Fibroblast of peridontal ligament (primary cell): ENCODE measurements around the gene MMP2.
A peak's percentile ranks its signal among the peaks of the same experiment; 100 is the strongest.

Experiments used
- DNase-seq: peaks from one replicate; pipeline ENCODE4 v3.0.0-alpha.2; 2010; ENCODE audit errors: extremely low read depth

Gene MMP2

DNA sequence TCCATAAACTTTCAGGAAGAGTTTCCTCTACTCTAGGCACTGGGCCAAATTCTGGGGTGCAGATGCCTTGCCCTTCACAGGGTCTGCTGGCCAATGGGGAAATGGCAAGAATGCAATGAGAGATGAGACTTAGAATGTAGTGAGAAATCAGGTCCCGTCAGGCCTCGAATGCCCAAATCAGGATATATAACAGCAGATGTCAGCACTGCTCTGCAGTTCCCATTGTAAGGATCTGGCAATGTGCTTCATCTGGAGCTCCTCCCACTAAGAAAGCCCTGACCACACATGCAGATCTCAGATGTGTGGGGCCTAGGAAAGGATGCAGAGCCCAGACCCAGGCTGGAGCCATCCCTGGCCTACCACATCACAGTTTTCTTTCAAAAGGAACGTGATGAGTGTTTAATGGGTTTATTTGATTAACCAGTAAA lies 16.0 kb downstream of the MMP2 start:
- DNase-seq: peak; percentile 97

GRCh38 chr16:55495616-55496289 lies 16.8 kb downstream of the MMP2 start:
- peak; percentile 82 for DNase-seq

- DNase-seq: no peak
Measured at GRCh38 chr16:55496509-55497145, 17.6 kb downstream of the MMP2 start.

GRCh38 chr16:55497558-55497957 lies 18.6 kb downstream of the MMP2 start:
- DNase-seq: no peak

DNA sequence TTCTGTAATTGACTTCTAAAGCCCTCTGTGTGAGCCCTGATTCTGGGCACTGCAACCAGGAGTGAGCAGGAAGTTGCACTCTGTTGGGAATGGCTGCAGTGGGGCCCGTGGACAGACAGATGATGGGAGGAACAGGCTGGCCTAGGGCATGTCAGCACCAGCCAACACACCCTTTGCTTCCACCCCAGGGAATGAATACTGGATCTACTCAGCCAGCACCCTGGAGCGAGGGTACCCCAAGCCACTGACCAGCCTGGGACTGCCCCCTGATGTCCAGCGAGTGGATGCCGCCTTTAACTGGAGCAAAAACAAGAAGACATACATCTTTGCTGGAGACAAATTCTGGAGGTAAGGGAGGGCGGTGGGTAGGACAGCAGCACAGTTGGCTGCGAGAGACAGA lies 19.1 kb downstream of the MMP2 start:
- DNase-seq: no peak

DNA sequence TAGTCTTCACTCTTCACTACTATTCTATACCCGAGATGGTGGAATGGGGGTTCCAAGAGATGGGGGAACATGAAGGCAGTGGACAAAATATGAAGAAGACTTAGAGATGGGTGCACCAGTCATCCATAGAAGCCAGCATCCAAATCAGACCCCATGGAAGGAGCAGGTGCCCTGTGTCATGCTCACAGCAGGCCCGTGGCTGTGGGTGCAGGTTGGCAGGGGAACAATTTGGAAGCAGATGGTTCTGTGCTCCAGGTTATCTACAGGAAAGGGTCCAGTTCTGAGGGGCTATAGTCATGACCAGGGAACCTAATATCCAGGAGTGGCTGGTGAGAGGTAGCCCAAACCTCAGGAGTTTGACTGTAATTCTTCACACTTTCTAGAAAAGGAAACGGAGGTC lies 20.3 kb downstream of the MMP2 start:
- DNase-seq: no peak

- peak; percentile 98 for DNase-seq
Measured at GRCh38 chr16:55499951-55500529, 21.0 kb downstream of the MMP2 start.

GRCh38 chr16:55500530-55501011 lies 21.6 kb downstream of the MMP2 start:
- no peak for DNase-seq

- DNase-seq: no peak
Measured at GRCh38 chr16:55501549-55502322, 22.7 kb downstream of the MMP2 start.

- DNase-seq: peak; percentile 81
Measured at GRCh38 chr16:55502801-55503366, 23.9 kb downstream of the MMP2 start.

DNA sequence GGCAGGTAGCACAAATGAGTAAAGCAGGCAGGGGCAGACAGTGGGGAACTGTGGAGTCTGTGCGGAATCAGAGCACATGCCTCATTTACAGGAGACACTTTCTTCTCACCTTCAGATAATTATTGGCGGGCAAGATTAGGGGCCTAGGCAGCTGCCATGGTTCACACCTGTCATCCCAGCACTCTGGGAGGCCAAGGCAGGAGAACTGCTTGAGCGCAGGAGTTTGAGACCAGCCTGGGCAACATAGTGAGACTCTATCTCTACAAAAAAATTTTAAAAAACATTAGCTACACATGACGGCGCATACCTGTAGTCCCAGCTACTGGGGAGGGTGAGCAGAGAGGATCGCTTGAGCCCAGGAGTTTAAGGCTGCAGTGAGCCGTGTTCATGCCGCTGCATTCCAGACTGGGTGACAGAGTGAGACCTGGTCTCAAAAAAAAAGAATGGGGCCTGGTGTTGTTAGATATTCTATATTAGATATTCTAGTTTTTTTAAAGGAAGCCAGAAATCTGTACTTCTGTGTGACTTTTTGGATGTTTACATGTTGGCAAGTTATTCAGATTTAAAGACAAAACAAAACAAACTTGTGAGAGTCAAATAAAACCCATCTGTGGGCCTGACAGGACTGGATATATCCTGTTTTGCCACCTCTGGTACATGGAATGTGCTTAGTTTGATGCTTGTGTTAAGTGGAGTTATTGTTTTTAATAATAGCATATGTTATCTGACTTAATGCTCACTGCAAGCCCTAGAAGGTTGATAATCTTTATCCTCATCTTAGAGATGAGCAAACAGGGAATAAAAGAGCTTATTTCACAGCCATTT lies 24.9 kb downstream of the MMP2 start:
- no peak for DNase-seq

GRCh38 chr16:55505333-55506015 lies 26.5 kb downstream of the MMP2 start:
- no peak for DNase-seq

DNA sequence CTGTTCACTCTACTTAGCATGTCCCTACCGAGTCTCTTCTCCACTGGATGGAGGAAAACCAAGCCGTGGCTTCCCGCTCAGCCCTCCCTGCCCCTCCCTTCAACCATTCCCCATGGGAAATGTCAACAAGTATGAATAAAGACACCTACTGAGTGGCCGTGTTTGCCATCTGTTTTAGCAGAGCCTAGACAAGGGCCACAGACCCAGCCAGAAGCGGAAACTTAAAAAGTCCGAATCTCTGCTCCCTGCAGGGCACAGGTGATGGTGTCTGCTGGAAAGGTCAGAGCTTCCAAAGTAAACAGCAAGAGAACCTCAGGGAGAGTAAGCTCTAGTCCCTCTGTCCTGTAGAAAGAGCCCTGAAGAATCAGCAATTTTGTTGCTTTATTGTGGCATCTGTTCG lies 27.1 kb downstream of the MMP2 start:
- no peak for DNase-seq

- DNase-seq: no peak
Measured at GRCh38 chr16:55506708-55507107, 27.7 kb downstream of the MMP2 start.

DNA sequence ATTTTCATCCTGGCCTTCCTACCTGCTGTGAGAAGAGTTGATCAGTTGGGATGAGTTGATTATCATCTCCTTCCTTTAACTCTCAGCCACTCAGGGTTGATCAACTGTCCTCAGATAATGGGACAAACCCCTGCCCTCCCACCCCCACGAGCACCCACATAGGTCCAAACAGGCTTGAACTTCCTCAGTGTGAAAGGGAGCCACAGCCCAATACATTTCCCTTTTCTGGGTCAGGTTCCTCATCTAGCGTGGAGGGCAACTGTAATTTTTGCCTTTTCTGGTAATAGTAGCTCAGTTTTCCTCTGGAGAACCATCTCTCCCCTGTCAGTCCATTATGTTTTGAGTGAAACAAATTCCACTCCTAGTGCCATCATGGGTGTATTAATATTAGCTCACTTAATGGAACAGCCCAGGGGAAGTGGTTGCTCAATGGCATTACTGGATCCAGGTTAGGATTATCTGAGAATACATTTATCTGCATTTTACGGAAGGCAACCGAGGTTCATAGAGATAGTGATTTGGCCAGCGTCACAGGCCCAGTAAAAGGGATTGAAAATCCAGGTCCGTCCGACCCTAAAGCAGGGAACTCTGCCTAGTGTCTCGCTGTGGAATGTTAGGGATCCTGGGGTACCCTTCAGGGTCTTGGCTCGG lies 29.4 kb downstream of the MMP2 start:
- DNase-seq: no peak

DNA sequence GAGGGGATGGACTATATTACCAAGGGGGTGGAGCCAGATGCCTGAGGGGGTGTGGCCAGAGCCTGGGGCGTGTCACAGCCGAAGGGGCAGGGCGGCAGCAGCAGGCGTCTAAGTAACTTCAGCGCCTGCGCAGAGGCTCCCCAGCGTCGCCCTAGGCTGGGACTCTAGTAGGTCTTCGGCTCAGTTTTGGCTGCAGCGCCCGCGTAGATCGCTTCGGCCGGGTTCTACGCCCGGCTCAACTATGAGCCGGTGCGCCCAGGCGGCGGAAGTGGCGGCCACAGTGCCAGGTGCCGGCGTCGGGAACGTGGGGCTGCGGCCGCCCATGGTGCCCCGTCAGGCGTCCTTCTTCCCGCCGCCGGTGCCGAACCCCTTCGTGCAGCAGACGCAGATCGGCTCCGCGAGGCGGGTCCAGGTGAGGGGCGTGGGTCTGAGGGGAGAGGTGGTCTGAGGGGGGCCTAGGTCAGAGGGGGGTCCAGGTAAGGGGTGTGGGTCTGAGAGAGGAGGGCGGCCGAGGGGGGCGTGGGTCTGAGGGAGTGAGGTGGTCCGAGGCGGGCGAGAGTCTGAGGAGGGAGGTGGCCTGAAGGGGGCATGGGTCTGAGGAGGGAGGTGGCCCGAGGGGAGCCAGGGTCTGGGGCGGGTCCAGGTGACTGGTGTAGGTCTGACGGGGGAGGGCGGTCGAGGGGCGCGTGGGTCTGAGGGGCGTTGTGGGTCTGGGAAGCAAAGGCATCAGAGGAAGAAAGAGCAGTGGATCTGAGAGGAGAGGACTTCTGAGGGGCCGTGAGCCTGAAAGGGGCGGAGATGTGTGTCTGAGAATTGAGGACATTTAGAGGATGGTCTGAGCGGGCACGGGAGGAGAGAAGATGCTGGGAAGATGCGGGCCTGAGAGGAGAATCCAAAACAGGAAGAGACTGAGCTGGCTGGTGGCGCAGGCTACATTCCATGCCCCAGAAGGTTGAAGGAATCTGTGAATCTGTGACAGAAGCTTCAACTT lies 30.2 kb downstream of the MMP2 start, which contains the start of gene LPCAT2:
TSS of gene LPCAT2 (plus strand) at position 132 of the 991 bp plus-strand sequence. CDS start at position 242, 110 bp downstream.
- peak; percentile 80 for DNase-seq

GRCh38 chr16:55510185-55510805 lies 31.3 kb downstream of the MMP2 start:
- DNase-seq: no peak

DNA sequence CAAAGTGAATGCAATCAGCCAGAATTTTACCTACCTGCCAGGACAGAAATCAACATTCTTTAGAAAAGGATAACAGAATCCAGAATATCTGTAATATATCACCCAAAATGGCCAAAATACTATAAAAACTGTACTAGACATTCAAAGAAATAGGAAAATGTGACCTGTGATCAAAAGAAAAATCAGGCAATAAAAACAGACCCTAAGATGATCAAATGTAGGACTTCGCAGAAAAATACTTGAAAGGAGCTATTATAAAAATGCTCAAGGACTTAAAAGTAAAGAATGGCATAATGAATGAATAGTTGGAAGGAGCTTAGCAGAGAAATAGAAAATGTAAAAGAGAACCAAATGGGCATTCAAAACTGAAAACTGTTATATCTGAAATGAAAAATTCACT lies 33.9 kb downstream of the MMP2 start:
- DNase-seq: no peak
